Stimulated activated CD8-positive, alpha-beta memory T cell treated with anti-CD3 and anti-CD28 coated beads, Interleukin-15, amount 100 ng/mL, for 4 hours (primary cell): ENCODE results near the gene ROGDI.

ENCODE experiments used
- DNase-seq, 2 donors: peaks; one replicate each; pipeline ENCODE4 v3.0.0-alpha.2; 2020; ENCODE audit warnings: low read depth in 2 of 2

ROGDI gene

DNA sequence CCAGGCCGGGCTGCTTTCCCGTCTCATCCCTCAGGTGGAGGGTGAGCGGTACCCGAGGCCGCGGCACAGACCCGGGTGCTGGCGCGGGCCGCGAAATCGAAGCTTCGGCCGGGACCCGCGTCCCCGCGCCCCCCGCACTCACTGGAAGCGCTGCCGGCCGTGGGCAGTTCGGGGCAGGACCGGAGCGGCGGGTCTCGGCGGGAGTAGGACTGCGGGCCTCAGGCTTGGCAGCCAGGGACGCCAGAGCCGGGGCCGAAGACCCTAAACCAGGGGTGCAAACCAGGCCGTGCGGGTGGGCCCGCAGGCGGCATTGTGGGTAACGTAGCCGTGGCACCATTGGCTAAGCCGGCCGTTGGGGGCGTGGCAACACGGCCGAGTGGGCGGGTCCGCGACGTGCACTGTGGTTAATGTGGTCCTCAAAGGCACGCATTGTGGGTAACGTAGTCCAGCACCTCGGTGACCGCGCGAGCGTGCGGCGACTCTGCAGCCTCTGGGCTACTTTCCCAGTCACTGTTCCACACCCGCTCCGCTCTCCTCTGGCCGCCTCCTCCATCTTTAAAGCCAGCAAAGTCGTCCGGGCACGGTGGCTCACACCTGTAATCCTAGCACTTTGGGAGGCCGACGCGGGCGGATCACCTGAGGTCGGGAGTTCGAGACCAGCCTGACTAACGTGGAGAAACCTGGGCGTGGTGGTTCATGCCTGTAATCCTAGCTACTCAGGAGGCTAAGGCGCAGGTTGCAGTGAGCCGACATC is 35.4 kb downstream of the ROGDI start, which contains the start of gene ZNF500:
Gene ZNF500 (minus strand): TSS at position 288 of the 754 bp plus-strand sequence. CDS start 1,184 bp downstream, outside the sequence.
- peak; percentile 95 for DNase-seq

DNA sequence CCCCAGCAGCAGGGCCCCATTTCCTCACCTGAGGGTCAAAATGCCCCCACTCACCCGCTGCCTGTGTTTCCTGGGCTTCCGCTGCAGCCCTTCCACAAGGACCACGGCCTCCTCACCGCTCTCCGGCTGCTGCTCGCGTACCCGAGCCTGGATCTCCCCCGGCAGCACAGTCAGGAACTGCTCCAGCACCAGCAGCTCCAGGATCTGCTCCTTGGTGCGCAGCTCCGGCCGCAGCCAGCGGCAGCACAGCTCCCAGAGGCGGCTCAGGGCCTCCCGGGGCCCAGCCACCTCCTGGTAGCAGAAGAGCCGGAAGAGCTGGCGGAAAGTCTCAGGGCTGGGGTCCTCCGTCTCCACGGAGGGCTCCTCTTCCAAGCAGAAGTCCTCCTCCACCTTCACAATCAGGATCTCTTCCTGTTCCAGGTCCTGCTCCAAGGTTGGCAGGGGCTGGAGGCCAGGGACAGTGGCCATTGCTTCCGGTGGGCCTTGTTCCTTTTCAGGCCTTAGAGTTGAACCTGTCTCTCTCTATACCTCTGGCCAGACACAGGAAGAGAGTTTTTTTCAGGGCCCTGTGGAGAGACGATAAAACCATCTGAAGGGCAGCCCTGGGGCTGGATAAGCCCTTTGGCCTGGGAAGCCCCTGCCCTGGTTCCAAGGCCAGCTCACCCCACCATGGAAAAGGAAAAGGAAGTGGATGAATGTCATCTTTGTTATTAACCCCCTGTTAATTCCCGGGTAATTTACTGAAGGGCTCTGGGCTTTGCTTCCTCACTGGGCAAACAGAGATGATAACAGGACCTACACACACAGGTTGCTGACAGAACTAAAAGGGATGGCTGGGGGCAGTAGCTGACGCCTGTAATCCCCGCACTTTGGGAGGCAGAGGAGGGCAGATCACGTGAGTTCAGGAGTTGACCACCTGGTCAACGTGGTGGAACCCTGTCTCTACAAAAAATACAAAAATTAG is 36.6 kb downstream of the ROGDI start:
- DNase-seq, result no peak

DNA sequence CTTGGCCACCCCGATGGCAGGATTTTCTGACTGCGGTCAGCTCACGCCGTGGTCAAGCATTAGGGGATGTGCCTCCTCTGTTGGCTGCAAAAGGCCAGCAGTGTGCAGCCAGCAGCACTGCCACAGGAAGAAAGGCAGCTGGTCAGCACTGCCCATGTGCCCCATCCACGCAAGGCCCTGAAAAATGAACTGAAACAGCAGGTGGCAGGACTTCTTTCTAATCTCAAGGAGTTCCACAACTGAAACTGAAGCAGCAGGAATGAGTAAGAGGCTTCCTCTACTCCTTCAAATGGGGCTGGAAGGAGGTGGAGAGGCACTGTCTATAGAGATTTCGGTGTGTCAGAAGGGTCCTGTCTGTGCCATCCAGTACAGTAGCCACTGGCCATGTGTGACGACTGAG is 38.6 kb downstream of the ROGDI start:
- no peak for DNase-seq

DNA sequence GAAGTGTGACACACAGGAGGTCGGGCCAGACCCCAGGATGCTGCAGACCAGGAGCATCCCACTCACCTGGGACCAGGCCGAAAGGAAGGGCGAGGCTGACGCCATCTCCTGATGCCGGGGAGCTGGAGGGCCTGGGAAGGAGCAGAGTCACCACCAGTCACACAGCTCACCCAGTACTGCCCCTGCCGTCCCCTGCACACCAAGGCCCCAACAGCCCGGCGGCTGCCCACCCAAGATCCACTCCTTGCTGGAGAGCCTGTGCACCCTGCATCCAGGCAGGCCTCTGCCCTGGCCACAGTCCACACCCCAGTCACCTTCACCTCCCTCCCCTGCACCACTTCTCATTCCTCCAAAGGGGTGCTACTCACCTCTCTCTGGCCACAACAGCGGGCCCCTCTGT is 40.2 kb downstream of the ROGDI start:
- DNase-seq, result no peak

DNA sequence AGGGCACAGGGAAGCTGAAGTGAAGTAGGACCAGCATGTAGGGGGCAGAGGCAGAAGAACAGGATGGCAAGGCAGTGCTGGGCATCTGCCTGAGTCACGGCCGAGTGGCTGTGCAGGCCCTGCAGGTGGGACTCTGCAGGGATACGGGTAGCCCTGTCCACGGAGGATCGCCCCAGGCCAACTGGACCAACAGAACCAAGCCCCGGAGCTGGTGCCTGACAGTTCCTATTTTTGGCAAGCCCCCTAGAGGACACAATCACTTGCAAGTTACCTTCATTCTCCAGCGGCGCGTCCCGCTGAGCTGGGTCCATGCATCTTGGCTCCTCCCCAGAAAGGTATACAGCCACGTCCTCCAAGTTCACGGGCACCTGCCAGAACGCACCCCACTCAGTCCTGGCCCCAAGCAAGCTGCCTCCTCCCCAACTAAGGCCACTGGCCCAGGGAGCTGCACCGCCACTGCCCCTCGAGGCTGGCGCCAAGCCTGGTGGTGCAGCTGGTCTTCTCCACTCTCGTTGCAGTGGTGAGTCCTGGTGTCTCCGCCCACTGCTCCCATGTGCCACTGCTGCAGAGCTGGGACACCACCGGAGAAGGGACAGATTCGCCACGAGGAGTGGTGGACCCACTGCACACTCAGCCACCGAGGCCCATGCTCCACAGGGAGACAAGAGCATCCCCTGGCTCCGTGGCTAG is 42.1 kb downstream of the ROGDI start:
- DNase-seq, result no peak

DNA sequence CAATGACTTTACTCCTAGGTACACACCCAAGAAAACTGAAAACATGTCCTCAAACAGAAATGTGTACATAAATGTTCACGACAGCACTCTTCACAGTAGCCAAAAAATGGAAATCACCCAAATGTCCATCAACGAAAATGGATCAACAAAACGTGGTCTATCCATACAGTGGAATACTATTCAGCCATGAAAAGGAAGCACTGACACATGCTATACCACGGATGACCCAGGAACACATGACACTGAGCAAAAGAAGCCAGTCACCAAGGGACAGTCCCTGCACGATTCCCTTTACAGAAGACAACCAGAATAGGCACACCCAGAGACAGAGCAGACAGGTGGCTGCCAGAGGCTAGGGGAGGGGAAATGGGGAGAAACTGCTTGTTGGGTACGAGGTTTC is 46.7 kb downstream of the ROGDI start:
- no peak for DNase-seq

DNA sequence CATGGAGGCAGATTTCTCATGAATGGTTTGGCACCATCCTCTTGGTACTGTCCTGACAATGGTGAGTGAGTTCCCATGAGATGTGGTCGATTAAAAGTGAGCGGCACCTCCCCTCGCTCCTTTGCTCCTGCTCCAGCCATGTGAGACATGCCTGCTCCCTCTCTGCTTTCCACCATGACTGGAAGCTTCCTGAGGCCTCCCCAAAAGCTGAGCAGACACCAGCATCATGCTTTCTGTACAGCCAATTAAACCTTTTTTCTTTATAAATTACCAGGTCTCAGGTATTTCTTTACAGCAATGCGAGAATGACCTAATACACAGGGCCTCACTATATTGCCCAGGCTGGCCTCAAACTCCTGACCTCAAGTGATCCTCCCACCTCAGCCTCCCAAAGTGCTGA is 47.6 kb downstream of the ROGDI start:
- no peak for DNase-seq

DNA sequence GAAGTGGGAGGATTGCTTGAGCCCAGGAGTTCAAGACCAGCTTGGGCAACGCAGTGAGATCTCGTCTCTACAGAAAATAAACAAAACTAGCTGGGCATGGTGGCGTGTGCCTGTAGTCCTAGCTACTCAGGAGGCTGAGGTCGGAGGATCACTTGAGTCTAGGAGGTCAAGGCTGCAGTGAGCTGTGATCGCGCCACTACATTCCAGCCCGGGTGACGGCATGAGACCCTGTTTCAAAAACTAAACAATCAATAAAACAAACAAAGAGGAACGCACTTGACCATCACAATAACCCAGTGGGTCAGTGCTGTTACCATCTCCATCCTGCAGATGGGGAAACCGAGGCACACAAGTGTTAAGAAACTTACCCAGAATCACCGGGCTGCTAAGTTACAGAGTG is 49.2 kb downstream of the ROGDI start:
- no peak for DNase-seq

DNA sequence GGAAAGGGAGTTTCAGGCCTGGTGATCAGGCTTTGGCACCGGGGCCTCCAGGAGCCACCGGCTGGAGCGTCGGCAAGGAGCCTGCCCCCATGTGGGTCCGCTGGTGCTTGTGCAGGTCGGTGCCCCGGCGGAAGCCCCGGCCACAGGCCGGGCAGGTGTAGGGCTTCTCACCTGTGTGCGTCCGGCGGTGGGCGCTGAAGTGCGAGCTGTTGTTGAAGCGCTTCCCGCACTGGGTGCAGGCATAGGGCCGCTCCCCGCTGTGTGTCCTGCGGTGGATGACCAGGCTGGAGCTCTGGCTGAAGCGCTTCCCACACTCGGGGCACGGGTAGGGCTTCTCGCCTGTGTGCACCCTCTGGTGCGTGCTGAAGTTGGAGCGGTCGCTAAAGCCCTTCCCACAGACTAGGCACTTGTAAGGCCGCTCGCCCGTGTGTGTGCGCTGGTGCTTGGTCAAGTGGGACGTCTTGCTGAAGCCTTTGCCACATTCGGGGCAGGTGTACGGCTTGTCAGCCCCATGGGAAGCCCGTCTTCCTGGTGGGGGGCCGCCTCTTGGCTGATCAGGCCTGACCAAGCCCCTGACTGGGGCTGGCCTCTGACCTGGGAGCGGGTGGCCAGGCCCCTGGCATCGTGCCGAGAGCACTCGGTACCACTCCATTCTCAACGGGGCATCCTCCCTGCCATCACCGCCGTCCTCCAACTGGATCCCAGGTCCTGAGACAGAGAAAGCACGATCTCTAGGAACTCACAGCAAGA is 49.9 kb downstream of the ROGDI start:
- no peak for DNase-seq

DNA sequence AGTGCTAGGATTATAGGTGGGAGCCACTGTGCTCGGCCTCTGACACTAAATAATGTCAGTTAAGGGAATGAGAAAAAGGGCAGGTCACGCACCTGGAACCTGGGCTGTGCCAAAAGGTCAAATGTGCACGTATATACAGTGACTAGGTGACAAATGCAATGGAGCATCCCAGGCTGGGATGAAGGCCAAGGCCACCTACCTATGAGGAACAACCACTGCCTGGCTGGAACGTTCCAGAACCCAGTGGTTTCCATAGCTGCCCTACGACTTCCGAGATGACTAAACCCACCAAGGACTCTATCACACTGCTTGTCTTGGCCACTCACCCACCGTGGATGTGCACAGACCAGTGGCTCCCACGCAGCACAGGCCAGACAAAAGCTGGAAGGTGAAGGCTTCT is 51.5 kb downstream of the ROGDI start:
- no peak for DNase-seq

DNA sequence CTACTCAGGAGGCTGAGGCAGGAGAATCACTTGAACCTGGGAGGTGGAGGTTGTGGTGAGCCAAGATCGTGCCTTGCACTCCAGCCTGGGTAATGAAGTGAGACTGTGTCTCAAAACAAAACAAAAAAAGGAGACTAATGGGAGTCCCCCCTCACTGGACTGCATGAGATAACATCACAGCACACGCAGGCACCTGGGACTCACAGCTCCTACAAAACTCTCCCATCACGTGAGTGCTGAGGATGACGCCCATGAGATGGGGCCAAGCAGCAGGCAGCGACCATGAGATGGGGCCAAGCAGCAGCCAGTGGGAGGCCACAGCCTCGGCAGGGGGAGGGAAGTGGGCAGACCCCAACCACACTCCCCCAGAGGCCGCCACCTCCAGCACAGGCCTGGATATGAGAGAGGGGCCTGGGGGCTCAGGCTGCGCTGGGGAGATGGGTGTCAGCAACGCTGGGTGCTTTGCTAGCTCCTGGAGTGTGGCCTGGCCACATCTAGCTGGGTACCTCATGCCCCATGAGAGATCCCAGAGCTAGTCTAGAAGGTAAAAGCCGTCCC is 52.7 kb downstream of the ROGDI start:
- DNase-seq, result no peak

DNA sequence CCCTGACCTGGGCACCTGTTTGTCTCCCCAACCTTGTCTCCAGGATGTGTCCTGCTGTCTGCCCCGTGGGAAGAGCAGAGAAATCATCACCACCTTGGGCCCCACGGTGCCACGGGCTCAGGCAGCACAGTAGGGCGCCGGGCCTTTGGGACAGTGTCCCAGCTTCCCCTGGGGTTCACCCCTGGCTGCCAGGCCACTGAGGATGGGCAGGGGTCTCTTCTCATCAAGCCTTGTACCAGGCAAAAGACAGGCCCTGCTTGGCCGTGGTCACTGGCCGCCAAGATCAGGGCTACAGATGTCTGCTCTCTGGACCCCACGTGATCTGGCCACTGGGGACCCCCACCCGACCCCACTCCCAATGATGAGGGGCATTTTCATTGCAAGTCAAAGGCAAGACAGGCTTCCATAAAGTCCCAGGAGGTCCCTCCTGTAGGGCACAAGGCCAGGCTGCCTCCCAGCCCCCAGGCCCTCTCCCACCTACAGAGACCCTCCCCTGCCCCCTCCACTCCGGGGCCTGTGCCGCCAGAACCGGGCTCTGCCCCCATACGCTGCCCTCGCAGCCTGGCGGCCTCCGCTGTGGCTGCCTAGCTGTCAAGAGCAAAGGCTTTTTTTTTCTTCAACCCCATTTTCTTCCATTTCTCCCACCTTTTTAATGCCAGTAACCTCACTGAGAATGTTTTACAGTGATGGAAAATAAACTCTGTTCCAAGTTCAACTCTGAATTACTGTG is 53.6 kb downstream of the ROGDI start:
- no peak for DNase-seq

DNA sequence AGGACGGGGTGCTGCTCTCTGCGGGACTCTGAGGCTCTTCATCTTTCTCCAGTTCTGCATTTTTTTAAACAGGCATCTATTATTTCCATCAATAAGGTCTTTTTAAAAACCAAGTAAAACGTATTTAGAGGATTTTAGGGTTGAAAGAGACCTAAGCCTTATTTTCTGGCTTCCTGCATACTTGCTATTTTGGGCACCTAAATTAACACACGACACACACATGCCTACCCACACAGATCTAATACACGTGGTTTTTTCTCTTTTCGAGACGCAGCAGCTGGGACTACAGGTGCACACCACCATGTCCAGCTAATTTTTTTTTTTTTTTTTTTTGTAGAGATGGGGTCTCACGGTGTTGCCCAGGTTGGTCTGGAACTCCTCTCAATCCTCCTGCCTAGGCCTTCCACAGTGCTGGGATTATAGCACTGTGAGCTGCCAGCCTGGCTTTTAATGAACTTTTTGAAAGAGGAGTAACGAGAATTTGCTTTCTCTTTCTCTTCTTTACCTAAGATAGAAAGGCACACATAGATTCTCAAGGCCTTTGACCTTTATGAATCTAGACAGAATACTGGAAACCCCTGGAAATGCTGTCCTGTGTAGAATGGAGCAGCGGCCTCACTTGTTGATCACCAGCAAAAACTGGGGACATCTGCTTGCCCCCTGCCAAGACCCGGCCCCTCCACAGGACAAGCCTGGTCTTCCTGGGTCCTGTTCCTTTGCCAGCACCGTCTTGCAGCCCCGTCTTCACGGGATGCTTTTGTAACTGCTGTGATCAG is 54.3 kb downstream of the ROGDI start:
- DNase-seq, result no peak

DNA sequence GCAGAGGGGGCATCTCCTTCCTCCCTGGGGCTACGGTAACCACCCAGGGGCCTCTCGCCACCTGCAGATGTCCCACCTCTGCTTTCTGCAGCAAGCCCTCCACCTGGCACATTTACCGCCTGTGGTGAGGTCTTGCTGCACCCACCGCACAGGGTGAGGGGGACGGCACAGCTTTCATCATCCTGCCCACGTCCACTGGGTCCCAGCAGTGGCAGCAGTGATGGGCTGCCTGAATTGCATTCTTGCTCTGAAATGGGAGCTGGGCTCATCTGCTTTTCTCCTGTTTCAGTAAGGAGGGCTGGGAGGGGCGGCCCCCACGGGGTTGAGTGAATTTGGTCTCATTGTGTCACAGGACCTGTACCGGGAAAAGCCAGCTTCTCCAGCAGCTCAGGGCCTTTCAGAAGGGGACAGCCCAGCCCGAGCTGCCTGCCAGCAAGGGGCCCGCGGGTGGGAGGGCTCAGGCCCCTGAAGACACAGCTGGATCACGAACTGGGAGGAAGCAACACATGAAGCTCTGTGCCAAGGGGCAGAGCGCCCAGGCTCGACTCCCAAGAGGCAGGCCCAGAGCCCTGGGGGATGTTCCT is 55.4 kb downstream of the ROGDI start:
- no peak for DNase-seq
